ENCODE results near the gene MXD1. TPM values are rescaled to one million over a fixed set of nuclear protein-coding genes. Genes with fewer than 3 reads are reported as not detected.

Gene MXD1
- total RNA-seq, 1 experiment from 2014 or later = 3.7 TPM

GRCh38 chr2:69911985-69912563 is 2.8 kb upstream of the MXD1 start:
- H2BK20ac ChIP-seq (ENCODE audit: low read depth, low read length, poor library complexity, severe bottlenecking) = no peak overlapping the region
- no peaks in the 10 kb centered on the region for H4K20me1 ChIP-seq (ENCODE audit: control insufficient read depth, insufficient read depth, insufficient read length)
- no peak overlapping the region for H3K14ac ChIP-seq (ENCODE audit: insufficient read depth, low read length)
- no peak overlapping the region for H3K27ac ChIP-seq (ENCODE audit: insufficient read length, low read depth, low read length)
- H3K18ac ChIP-seq (ENCODE audit: insufficient read length, low read depth, low read length) = no peak overlapping the region
- no peak for DNase-seq
- Mint-ChIP-seq H3K36me3 (ENCODE audit: insufficient read depth in 1 of 3, low read depth in 3 of 3) (peaks cover 2 to 16% (median 12%) of the 10 kb centered on the region in 3 experiments; a peak in 6 of 7 replicates), H3K4me3 (no peak overlapping the region; a peak in 1 of 5 replicates), H3K4me1 (peaks cover 3 to 5% of the 10 kb centered on the region in 2 experiments; a peak in 1 of 4 replicates), H3K9me3 (no peaks in the 10 kb centered on the region), H3K27me3 (ENCODE audit: low read depth) (no peaks in the 10 kb centered on the region; the same call in 1 of the 2 replicates), H3K27ac (no peak overlapping the region)
- no peak overlapping the region for H3K56ac ChIP-seq (ENCODE audit: insufficient read length, low read depth, low read length)
- no peaks in the 10 kb centered on the region for H3K9me3 ChIP-seq (ENCODE audit: control insufficient read depth, low read depth, low read length)
- H2BK15ac ChIP-seq (ENCODE audit: low read depth, low read length) = no peak overlapping the region
- no peak overlapping the region for H2AK5ac ChIP-seq (ENCODE audit: insufficient read length, low read length)
- no peaks in the 10 kb centered on the region for H3K79me2 ChIP-seq (ENCODE audit: insufficient read depth, low read length)
- no peak overlapping the region for H3T11ph ChIP-seq (ENCODE audit: low read length)
- H3K4me2 ChIP-seq (ENCODE audit: insufficient read depth, insufficient read length, low read length) = no peak overlapping the region
- no peak overlapping the region for H4K91ac ChIP-seq (ENCODE audit: insufficient read length, low read depth, low read length)
- H2BK12ac ChIP-seq (ENCODE audit: insufficient read length, low read depth, low read length) = no peak overlapping the region
- no CpG with 5 or more reads among the region's 2 CpGs for WGBS (ENCODE audit: extremely low coverage, insufficient read length, low lambda C conversion rate)
- H3K4ac ChIP-seq (ENCODE audit: low read depth, low read length) = no peak overlapping the region
- H2AFZ ChIP-seq (ENCODE audit: low read length) = no peak overlapping the region
- H3K4me1 ChIP-seq (ENCODE audit: insufficient read depth, low read length) = no peaks in the 10 kb centered on the region
- H4K8ac ChIP-seq (replicated peaks; ENCODE audit: insufficient read length, low read depth, low read length) = no peak overlapping the region
- no peak overlapping the region for H2BK120ac ChIP-seq (ENCODE audit: low read depth, low read length, poor library complexity, severe bottlenecking)
- H3K9ac ChIP-seq (ENCODE audit: extremely low read depth, insufficient read length, low read length) = no peak overlapping the region
- H4K5ac ChIP-seq (ENCODE audit: insufficient read length, low read depth, low read length) = no peak overlapping the region
- TF ChIP-seq, protein P1, sequence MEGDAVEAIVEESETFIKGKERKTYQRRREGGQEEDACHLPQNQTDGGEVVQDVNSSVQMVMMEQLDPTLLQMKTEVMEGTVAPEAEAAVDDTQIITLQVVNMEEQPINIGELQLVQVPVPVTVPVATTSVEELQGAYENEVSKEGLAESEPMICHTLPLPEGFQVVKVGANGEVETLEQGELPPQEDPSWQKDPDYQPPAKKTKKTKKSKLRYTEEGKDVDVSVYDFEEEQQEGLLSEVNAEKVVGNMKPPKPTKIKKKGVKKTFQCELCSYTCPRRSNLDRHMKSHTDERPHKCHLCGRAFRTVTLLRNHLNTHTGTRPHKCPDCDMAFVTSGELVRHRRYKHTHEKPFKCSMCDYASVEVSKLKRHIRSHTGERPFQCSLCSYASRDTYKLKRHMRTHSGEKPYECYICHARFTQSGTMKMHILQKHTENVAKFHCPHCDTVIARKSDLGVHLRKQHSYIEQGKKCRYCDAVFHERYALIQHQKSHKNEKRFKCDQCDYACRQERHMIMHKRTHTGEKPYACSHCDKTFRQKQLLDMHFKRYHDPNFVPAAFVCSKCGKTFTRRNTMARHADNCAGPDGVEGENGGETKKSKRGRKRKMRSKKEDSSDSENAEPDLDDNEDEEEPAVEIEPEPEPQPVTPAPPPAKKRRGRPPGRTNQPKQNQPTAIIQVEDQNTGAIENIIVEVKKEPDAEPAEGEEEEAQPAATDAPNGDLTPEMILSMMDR (conservative IDR thresholded peaks at IDR 0.05) = peak; percentile 84
- no peak overlapping the region for H3K23ac ChIP-seq (ENCODE audit: insufficient read length, low read depth, low read length)
- peaks cover 3% of the 10 kb centered on the region for H3K23me2 ChIP-seq (ENCODE audit: insufficient read length, low read depth, low read length, poor library complexity, severe bottlenecking)
- H3K79me1 ChIP-seq (ENCODE audit: insufficient read depth, low read depth, low read length, poor library complexity, severe bottlenecking) = no peaks in the 10 kb centered on the region
- no peaks in the 10 kb centered on the region for H3K27me3 ChIP-seq (ENCODE audit: insufficient read depth, low read length)
- no peak overlapping the region for H2BK5ac ChIP-seq (ENCODE audit: insufficient read length, low read length)

Data from H9 (cell line).